ENCODE data around the gene CCDC91. TPM values are rescaled to one million over a fixed set of nuclear protein-coding genes. Genes with fewer than 3 reads are reported as not detected.

The CCDC91 gene
- total and polyA plus RNA-seq, 3 donors from 2014 or later = 60.6 to 226 (median 92.1) TPM

GRCh38 chr12:28161697-28162096 lies 28.6 kb upstream of the CCDC91 start:
- Histone ChIP-seq H3K9me3 (no peaks in the 10 kb centered on the region), H3K27ac (no peak overlapping the region), H3K27me3 (no peaks in the 10 kb centered on the region), H3K36me3 (ENCODE audit: low read depth, missing control alignments) (no peaks in the 10 kb centered on the region), H3K4me3 (no peak overlapping the region), H3K4me1 (no peaks in the 10 kb centered on the region)
- no peak for DNase-seq
- WGBS, 2 donors = 65 to 70% methylated on average over 5 of the region's 5 CpGs
- no peak for TF ChIP-seq POLR2A (IDR thresholded peaks at IDR 0.05)
- no peak for TF ChIP-seq CTCF (IDR thresholded peaks at IDR 0.05)
- intact Hi-C loops (cut with DNase I; ENCODE audit: low total_unique reads) = no loop called here

- no peaks in the 10 kb centered on the region for H3K4me1 ChIP-seq
- no peaks in the 10 kb centered on the region for H3K36me3 ChIP-seq (ENCODE audit: low read depth, missing control alignments)
- DNase-seq = no peak
- 88 to 94% methylated on average over 1 of the region's 1 CpG for WGBS, 2 donors
- no peak overlapping the region for H3K27ac ChIP-seq
- TF ChIP-seq CTCF (IDR thresholded peaks at IDR 0.05) (no peak), POLR2A (IDR thresholded peaks at IDR 0.05) (no peak)
- no peaks in the 10 kb centered on the region for H3K27me3 ChIP-seq
- no peak overlapping the region for H3K4me3 ChIP-seq
- intact Hi-C loops (cut with DNase I; ENCODE audit: low total_unique reads) = no loop called here
- no peaks in the 10 kb centered on the region for H3K9me3 ChIP-seq
These were observed 27.6 kb upstream of the CCDC91 start for GRCh38 chr12:28162697-28163096.

- intact Hi-C loops (cut with DNase I; ENCODE audit: low total_unique reads) = no loop called here
- Histone ChIP-seq H3K27me3 (no peaks in the 10 kb centered on the region), H3K4me1 (no peaks in the 10 kb centered on the region), H3K36me3 (ENCODE audit: low read depth, missing control alignments) (no peaks in the 10 kb centered on the region), H3K4me3 (no peak overlapping the region), H3K9me3 (no peaks in the 10 kb centered on the region), H3K27ac (no peak overlapping the region)
- TF ChIP-seq CTCF (IDR thresholded peaks at IDR 0.05) (no peak), POLR2A (IDR thresholded peaks at IDR 0.05) (no peak)
- 87 to 89% methylated on average over 2 of the region's 2 CpGs for WGBS, 2 donors
- DNase-seq = no peak
These were observed 25.5 kb upstream of the CCDC91 start for GRCh38 chr12:28164644-28165275.

- Histone ChIP-seq H3K36me3 (ENCODE audit: low read depth, missing control alignments) (no peaks in the 10 kb centered on the region), H3K27me3 (no peaks in the 10 kb centered on the region), H3K4me3 (no peak overlapping the region), H3K4me1 (no peaks in the 10 kb centered on the region), H3K9me3 (no peaks in the 10 kb centered on the region), H3K27ac (no peak overlapping the region)
- DNase-seq = no peak
- intact Hi-C loops (cut with DNase I; ENCODE audit: low total_unique reads) = no loop called here
- WGBS, 2 donors = 92% methylated on average over 2 of the region's 2 CpGs
- no peak for TF ChIP-seq CTCF (IDR thresholded peaks at IDR 0.05)
- TF ChIP-seq POLR2A (IDR thresholded peaks at IDR 0.05) = no peak
These were observed 22.2 kb upstream of the CCDC91 start for GRCh38 chr12:28167981-28168485.
